GM19193 (cell line): ENCODE results near the gene ALK.

Source experiments
- POLR2A ChIP-seq: IDR thresholded peaks from 4 replicates; pipeline ENCODE4 v1.6.1; 2011; ENCODE audit not compliant: insufficient read depth, insufficient read length; ENCODE audit errors: extremely low read depth

The ALK gene

DNA sequence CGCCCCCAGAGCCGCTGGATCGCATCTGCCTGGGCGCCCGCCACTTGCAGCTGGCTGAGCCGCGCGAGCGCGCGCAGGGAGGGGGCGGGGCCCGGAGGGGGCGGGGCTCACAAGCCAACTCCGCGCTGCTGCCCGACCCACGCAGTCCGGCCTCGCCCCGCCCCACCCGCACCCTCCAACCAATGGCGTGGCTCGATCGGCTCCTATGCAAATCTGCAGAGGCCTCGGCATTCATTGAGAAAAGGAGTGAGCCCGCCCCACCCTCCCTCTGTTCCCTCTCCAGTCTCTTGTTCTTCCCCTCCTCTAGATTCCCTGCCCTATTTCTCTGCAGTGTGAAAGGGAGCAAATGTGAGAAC lies at the start of gene ALK:
TSS of gene ALK (minus strand) at position 27 of the 356 bp plus-strand sequence. CDS start 927 bp downstream, outside the sequence.
- no peak for TF ChIP-seq POLR2A

GRCh38 chr2:29966266-29966665 lies 44.9 kb upstream of the ALK start:
- no peak for TF ChIP-seq POLR2A

DNA sequence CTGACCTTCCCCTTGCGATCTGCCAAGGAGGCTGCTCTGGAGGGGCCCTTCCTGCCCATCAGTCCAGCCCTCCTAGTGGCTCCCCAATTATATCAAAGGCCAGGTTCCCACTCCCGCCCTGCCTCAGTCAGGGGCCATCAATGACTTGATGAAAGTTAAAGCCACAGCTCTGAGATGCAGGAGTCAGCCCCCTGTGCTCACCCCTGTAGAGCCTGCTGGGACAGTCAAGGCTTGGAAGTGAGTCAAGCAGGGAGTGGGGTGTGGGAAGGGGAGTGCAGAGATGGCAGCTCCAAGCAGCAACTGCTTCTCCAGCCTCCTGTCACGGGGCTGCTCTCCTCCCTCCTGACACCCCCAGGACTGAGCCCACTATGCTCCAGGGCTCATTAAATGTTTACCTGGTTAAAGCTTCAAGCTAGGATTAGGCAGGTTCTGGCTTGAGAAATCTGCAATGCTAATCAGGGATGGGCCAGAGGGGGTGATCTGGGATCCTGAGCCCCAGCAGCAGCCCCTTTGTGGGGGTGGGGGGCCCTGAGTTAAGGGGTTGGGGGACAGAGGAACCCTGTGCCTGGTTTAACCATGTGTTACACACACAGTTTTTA lies 42.7 kb upstream of the ALK start:
- TF ChIP-seq POLR2A = no peak

- no peak for TF ChIP-seq POLR2A
Observed at GRCh38 chr2:29962922-29963321, 41.5 kb upstream of the ALK start.

- no peak for TF ChIP-seq POLR2A
Observed at GRCh38 chr2:29954316-29954715, 32.9 kb upstream of the ALK start.

DNA sequence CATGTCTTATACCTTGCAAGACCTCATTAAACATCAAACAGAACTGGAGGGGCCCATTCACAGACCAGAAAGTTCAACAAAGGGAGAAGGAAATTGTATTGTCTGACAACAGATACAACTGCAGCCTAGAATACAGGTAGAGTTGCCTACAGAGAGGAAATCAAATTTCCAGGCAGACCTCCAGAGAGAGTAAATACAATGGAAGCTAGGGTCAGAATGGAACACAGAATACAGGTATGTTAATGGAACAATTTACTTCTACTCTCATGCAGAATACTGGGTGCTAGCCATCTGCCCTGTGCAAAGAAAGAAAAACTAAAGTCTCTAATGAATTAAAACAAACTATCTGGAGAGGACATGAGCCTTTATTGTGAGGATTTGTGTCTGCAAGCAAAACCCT lies 31.6 kb upstream of the ALK start:
- no peak for TF ChIP-seq POLR2A

DNA sequence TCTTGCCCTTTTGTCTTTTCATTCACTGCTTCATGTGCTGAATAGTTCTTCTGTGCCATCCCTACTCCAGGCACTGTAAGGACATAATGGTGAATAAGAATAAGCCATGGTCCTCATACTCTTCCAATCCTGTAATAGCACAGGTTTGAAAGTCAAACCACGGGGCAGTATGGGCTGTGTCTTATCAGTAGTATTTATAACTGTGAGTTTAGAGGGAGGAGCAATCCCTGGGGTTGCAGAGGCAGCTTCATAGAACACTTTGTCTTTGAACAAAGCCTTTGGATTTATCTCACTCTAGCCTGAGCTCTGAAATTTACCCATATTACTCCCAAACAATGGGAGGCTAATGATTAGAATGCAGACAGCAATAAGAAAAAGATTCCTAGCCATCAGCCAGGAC lies 30.2 kb upstream of the ALK start:
- TF ChIP-seq POLR2A = no peak

GRCh38 chr2:29950481-29950880 lies 29.1 kb upstream of the ALK start:
- TF ChIP-seq POLR2A = no peak

DNA sequence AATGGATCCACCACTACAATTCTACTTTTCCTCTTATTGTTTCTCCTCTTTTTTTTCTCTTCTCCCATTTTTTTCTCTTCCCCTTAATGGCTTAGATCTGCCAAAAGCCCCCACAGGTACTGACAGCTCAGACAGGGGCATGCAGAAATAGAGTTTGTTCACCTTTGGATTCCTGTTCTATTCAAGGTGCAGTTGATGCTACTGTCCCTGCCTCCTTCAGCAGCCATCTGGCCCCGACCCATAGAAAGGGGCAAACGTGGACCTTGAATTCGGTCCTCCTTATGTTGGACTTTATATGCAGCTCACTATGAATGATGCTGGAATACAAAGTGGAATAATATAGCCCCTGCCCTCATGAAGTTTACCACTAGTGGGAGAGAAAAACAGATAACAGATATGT lies 27.7 kb upstream of the ALK start:
- no peak for TF ChIP-seq POLR2A

DNA sequence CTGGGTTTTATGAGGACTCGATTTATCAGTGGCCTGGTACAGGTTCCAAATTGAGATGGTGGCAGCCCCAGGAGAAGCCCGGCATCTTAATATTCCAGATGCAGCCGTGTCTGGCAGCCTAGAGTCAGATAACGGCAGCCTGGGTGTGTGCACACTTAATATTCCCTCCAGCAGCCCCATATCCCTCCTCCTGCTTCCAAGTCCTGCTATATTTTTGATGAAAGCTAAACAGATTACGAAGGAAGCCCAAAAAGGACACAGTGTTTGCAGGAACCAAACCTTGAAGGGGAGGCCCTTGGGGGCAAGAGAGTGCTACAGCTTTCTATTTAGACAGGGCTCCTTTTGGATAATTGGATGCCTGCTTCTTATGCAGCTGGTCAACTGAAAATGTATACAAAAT lies 25.1 kb upstream of the ALK start:
- no peak for TF ChIP-seq POLR2A

GRCh38 chr2:29942711-29943110 lies 21.3 kb upstream of the ALK start:
- no peak for TF ChIP-seq POLR2A

DNA sequence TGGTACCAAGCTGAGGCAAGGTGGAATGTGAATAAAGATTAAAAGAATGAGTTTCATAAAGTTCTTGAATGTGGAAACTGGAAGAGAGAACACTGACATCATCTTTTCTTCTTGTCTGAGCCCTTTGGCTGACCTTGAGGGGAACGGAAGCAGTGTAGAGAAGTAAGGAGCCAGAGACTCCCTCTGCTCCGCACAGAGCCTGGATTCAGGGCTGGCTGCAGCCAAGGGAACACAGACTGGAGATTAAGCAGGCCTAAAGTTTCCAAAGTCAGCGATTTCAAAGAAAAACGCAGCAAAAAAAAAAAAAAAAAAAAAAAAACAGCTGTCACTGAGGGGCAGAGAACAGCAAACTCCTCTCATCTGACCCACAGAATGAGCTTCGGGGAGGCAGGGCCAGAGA lies 19.3 kb upstream of the ALK start:
- no peak for TF ChIP-seq POLR2A

- TF ChIP-seq POLR2A = no peak
Observed at GRCh38 chr2:29936020-29936419, 14.6 kb upstream of the ALK start.

DNA sequence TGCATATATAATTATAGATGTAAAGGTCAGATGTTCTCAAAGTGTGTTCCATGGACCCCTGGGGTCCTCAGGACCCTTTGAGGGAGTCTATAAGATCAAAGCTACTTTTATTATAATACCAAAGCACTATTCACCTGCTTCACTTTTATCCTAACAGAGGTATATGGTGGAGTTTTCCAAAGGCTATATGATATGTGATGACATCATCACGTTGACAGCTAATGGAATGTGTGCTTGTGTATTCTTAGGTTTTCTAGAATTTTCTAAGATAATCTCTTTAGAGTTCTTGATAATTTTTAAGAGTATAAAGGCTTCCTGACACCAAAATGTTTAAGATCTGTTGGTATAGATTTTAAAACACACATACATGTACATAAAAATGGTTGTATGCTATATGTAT lies 10.4 kb upstream of the ALK start:
- no peak for TF ChIP-seq POLR2A

- no peak for TF ChIP-seq POLR2A
Observed at GRCh38 chr2:29923110-29923721, 1.8 kb upstream of the ALK start.

GRCh38 chr2:29922605-29923004 lies 1.2 kb upstream of the ALK start:
- TF ChIP-seq POLR2A = no peak
